ENCODE data around the gene ASPDH. TPM values are rescaled to one million over a fixed set of nuclear protein-coding genes. Genes with fewer than 3 reads are reported as not detected.

Gene ASPDH
- total RNA-seq, 2 donors from 2014 or later: not detected

DNA sequence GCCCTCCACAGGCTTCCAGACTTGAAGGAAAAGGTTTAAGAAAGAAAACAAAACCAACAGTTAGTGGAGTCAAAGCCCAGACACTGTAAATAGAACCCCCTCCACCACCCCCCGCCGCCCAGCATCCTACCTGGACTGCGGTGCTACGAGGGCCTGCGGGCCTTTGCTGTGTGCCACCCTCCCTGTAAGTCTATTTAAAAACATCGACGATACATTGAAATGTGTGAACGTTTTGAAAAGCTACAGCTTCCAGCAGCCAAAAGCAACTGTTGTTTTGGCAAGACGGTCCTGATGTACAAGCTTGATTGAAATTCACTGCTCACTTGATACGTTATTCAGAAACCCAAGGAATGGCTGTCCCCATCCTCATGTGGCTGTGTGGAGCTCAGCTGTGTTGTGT lies 30.8 kb downstream of the ASPDH start:
- Histone ChIP-seq H3K27me3 (no peaks in the 10 kb centered on the region), H3K27ac (no peak overlapping the region), H3K4me3 (no peak overlapping the region), H3K36me3 (peaks cover 51% of the 10 kb centered on the region), H3K9me3 (no peaks in the 10 kb centered on the region), H3K4me1 (peaks cover 1 to 12% of the 10 kb centered on the region in 2 donors)
- DNase-seq (ENCODE audit: low spot score): no peak
- TF ChIP-seq, protein P1, sequence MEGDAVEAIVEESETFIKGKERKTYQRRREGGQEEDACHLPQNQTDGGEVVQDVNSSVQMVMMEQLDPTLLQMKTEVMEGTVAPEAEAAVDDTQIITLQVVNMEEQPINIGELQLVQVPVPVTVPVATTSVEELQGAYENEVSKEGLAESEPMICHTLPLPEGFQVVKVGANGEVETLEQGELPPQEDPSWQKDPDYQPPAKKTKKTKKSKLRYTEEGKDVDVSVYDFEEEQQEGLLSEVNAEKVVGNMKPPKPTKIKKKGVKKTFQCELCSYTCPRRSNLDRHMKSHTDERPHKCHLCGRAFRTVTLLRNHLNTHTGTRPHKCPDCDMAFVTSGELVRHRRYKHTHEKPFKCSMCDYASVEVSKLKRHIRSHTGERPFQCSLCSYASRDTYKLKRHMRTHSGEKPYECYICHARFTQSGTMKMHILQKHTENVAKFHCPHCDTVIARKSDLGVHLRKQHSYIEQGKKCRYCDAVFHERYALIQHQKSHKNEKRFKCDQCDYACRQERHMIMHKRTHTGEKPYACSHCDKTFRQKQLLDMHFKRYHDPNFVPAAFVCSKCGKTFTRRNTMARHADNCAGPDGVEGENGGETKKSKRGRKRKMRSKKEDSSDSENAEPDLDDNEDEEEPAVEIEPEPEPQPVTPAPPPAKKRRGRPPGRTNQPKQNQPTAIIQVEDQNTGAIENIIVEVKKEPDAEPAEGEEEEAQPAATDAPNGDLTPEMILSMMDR (IDR thresholded peaks at IDR 0.05): no peak

DNA sequence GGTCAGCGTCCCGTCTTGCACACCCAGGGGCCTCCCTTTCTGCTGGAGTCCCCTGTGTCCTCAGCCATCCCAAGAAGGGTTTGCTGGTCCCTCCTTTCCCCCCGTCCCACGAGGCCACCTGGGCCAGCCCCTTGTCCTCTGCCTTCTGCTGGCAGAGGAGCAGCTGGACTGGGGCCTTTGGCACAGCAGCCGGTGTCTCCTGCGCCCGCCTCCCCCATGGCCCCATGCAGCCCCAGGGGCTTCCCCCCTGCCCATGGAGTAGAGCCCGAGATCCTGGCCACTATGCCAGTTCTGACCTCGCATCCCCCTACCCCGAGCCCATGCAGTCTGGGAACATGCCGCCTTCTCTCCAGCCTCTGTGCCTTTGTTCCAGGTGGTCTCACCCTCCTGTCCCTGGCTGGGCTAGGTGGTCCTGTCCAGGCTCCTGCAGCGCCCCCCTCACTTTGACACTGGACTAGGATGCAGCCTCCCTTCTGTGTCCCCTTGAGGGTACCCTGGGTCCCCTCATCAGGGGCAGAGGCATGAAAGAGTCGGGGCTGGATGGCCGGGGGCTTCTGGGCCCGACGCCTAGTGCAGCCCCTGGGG lies 31.4 kb downstream of the ASPDH start:
- peaks cover 52% of the 10 kb centered on the region for H3K36me3 ChIP-seq
- no peak overlapping the region for H3K4me3 ChIP-seq
- H3K27me3 ChIP-seq: no peaks in the 10 kb centered on the region
- H3K9me3 ChIP-seq: no peaks in the 10 kb centered on the region
- DNase-seq (ENCODE audit: low spot score): no peak
- TF ChIP-seq, protein P1 (IDR thresholded peaks at IDR 0.05): no peak
- no peak overlapping the region for H3K27ac ChIP-seq
- H3K4me1 ChIP-seq: peaks cover 3 to 18% of the 10 kb centered on the region in 2 donors

DNA sequence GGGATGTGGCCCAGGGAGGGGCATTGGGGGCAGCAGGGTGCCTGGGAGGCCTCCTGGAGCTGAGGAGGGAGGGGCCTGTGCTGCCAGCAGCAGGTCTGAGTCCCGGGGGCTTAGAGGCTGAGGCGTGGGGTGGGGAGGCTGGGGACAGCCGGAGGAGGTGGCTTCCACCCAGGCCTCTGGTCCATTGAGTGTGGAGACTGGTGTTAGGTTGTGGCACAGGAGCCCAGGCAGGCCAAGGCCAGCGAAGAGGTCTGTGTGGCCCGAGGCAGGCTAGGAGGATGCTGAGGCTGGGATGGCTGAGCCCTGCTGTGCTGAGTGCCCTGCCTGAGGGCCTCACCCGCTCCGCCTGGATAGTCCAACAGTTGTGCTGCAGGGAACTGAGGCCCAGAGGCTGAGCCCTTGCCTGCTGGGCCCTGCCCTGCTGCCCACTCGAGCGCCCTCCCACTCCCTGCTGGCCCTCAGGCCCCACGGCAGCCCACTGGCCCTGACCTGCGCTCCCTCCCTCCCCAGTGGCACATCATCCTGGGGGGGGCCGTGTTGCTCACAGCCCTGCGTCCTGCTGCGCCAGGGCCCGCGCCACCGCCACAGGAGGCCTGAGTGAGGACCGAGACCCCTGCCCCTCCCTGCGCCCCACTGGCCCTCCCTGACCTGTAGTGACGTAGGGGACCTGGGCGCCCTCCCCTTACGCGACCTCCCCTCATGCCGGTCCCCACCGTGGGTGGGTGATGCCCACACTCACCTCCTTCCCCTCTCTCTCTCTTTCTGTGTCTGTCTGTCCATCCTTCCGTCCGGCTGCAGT lies 32.2 kb downstream of the ASPDH start:
- H3K36me3 ChIP-seq: peaks cover 46% of the 10 kb centered on the region
- no peaks in the 10 kb centered on the region for H3K27me3 ChIP-seq
- TF ChIP-seq, protein P1 (IDR thresholded peaks at IDR 0.05): no peak
- H3K27ac ChIP-seq: no peak overlapping the region
- no peaks in the 10 kb centered on the region for H3K9me3 ChIP-seq
- peaks cover 3 to 25% of the 10 kb centered on the region in 2 donors for H3K4me1 ChIP-seq
- DNase-seq (ENCODE audit: low spot score): no peak
- H3K4me3 ChIP-seq: no peak overlapping the region

DNA sequence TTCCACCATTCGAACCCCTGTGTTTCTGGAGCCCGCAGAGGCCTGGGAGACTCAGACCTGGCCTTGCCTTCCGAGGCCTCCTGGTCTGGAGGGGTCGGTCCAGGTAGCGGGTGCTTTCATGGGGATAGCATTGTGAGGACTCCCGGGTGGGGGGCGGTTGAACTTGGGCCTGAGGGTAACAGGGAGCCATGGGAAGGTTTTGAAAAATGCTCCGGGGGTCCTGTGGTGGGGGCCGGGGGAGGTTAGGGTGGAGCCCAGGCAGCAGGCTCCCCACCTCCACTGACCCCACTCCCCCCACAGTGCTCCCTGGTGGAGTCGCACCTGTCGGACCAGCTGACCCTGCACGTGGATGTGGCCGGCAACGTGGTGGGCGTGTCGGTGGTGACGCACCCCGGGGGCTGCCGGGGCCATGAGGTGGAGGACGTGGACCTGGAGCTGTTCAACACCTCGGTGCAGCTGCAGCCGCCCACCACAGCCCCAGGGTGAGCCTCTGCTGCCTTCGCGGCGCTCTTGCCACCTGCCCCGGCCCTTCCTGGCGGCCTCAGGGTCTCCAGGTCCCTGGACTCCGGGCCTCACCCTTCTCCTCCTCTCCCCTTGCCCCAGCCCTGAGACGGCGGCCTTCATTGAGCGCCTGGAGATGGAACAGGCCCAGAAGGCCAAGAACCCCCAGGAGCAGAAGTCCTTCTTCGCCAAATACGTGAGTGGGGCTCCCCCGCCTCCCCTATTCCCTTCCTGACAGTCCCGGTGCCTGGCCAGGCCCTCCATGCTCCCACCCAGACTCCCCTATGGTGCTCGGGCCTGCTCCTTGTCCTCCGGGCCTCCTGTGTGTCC lies 33.2 kb downstream of the ASPDH start:
- Histone ChIP-seq H3K36me3 (peaks cover 46% of the 10 kb centered on the region), H3K4me1 (peaks cover 3 to 25% of the 10 kb centered on the region in 2 donors), H3K9me3 (no peaks in the 10 kb centered on the region), H3K4me3 (no peak overlapping the region), H3K27me3 (no peaks in the 10 kb centered on the region), H3K27ac (no peak overlapping the region)
- TF ChIP-seq, protein P1 (IDR thresholded peaks at IDR 0.05): no peak
- DNase-seq (ENCODE audit: low spot score): no peak

DNA sequence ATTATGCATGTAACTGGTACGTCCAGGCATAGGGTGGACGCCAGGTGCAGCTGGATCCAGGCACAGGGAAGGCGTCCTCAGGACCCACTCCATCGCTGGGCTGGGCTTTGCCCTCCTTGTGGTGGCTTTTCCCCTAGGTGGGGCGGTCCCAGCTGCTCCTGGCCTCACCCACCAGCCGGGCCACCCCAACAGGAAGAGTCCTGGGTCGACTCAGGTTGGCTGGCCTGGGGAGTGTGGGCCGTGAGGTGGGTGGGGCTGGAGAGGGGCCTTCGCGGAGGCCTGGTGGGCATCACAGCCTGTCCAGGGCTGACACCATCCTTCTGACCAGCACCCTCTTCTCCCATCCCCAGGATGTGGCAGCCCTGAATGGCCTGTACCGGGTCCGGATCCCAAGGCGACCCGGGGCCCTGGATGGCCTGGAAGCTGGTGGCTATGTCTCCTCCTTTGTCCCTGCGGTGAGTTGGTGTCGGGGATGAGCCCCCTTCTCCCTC lies 33.9 kb downstream of the ASPDH start:
- no peak overlapping the region for H3K27ac ChIP-seq
- TF ChIP-seq, protein P1 (IDR thresholded peaks at IDR 0.05): no peak
- peaks cover 46% of the 10 kb centered on the region for H3K36me3 ChIP-seq
- peaks cover 3 to 25% of the 10 kb centered on the region in 2 donors for H3K4me1 ChIP-seq
- no peak for DNase-seq (ENCODE audit: low spot score)
- H3K4me3 ChIP-seq: no peak overlapping the region
- no peaks in the 10 kb centered on the region for H3K27me3 ChIP-seq
- no peaks in the 10 kb centered on the region for H3K9me3 ChIP-seq
